ENCODE results near the gene BICDL1.

BICDL1 gene

GRCh38 chr12:120132054-120132836, 143.2 kb downstream of the BICDL1 start:
- no peak for DNase-seq

- peak; percentile 7 for DNase-seq
Observed at GRCh38 chr12:120132863-120133385, 143.9 kb downstream of the BICDL1 start.

- no peak for DNase-seq
Observed at GRCh38 chr12:120134307-120134980, 145.4 kb downstream of the BICDL1 start.

DNA sequence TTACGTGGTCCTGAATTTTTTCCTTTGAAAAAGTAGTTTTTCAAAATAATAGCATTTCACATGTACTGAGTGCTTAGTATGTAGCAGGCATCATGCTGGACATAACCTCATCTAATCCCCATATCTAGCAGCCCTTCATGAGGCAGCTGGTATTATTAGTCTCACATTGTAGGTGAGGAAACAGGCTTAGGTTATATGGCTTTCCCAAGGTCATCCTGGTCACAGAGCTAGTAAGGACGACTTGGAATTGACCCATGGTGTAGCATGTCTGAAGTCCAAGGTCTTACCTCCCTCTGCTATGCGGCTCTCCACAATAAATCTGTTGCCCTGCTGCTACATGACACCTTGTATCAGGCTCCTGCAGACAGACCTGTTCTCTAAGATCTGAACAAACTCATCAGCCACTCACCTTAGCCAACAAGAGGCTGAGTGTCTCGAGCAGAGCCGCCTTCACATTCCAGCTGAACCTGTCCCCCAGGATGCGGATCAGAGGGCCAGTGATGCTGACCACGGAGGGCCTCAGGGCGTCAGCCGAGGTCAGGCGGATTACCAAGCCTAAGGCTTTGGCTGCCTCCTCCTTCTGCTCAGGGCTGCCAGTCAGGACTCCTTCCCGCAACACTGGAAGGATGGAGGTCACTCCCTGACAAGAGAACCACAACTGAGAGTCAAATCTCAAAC, 147.2 kb downstream of the BICDL1 start:
- no peak for DNase-seq

GRCh38 chr12:120137833-120138232, 148.8 kb downstream of the BICDL1 start:
- DNase-seq: no peak

DNA sequence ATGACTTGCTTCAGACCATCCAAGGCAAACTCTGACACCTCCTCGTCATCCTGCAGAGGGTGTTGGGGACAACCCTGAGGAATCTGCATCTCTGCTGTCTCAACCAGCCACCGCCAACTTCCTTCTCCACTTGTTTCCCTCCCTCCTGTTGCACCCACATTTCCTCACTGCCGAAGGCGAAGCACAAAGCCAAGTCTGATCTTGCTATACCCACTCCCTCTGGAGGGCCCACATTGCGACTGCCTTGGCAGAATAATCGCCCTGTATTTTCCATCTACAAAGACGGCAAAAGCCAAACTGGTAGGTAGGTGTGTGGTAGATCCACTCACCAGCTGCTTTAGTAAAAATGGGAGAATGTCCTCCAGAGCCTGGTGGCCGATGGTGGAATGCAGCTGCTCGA, 149.3 kb downstream of the BICDL1 start:
- DNase-seq: no peak

DNA sequence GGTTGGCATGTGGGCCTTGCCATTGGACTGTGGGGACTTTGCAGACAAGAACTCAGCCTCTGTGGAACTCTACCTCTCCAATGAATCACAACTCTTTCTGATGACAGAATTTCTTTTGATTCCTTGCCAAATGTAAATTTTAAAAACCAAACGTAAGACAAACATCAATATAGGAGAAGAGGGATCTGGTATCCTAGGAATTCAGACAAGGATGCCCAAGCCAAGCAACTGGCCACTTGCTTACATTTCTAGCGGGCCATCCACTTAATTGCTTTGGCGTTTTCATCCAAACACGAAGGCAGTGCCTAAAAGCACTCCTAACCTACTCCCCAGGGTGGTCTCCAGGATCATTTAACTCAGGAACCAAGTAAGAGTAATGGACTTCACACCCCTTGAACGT, 150.9 kb downstream of the BICDL1 start:
- no peak for DNase-seq

- no peak for DNase-seq
Observed at GRCh38 chr12:120140603-120141002, 151.6 kb downstream of the BICDL1 start.

GRCh38 chr12:120141336-120141735, 152.3 kb downstream of the BICDL1 start:
- no peak for DNase-seq

DNA sequence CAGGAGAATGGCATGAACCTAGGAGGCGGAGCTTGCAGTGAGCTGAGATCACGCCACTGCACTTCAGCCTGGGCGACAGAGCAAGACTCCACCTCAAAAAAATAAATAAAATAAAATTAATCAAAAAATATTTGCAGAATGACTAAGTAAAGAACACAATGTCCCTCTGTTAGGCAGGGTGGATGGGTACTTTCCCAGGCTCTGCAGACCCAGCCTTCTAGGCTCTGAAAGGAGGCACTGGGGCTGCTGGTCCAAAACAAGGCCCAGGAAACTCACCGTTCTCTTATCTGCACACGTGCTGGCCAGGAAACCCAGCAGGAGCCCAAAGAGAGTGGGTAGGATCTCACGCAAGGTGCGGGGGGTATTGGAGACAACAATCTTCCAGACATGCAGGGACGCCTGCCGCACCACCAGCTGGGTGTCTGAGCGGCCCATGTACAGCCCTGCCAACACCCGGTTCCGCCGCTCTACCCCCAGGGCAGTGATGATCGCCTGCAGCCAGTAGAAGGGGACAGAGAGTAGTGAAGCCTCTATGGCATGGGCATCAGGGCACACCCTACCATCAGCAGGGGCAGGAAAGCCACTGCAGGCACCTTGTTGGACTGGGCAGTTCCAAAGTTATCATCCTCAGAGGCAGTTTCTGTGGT, 153.3 kb downstream of the BICDL1 start:
- no peak for DNase-seq

Data from CD4-positive, alpha-beta T cell treated with Interferon gamma for 1 hour (primary cell).